Astrocyte of the spinal cord (primary cell): ENCODE data around the gene PRKD2.

ENCODE experiments used
- DNase-seq: peaks from one replicate; pipeline ENCODE4 v3.0.0; 2011; ENCODE audit warnings: low read depth, low spot score
- H3K4me3 ChIP-seq: 2 replicates; pipeline ENCODE4 v1.5.1; 2011; ENCODE audit warnings: low read depth, mild to moderate bottlenecking, low read length, moderate library complexity
- in situ Hi-C: cut with HindIII; loops from 2 replicates; pipeline ENCODE4 v1.10.0; 2017; ENCODE audit warnings: low sequenced_read_pairs
- TF ChIP-seq, protein P1 (sequence below): IDR thresholded peaks from 2 replicates; pipeline ENCODE4 v1.5.1; 2012; ENCODE audit warnings: low read depth, mild to moderate bottlenecking, low read length, inconsistent platforms

PRKD2 gene

DNA sequence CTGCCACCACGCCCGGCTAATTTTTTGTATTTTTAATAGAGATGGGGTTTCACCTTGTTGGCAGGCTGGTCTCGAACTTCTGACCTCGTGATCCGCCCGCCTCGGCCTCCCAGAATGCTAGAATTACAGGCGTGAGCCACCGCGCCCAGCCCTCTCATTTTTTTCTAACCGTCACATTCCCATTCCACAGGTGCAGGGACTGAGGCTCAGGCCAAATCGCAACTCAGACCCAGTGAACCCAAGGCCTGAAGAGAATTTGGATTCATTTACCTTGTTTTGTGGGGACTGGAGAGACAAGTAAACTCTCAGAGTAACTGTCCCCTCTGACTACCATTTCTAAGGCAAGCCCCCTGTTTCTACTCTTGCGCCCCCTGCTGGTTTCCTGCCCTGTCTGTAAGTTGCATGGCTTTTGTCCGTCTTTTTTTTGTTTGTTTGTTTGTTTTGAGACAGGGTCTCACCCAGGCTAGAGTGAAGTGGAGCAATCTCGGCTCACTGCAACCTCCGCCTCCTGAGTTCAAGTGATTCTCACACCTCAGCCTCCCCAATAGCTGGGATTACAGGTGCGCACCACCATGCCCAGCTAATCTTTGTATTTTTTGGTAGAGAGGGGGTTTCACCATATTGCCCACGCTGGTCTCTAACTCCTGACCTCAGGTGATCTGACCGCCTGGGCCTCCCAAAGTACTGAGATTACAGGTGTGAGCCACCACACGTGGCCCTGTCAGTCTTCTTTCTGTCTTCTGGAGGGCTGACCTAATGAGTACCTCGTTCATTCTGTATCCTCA is 31.6 kb upstream of the PRKD2 start:
- DNase-seq, result no peak
- in situ Hi-C loops, result no loop called here
- TF ChIP-seq, protein P1, sequence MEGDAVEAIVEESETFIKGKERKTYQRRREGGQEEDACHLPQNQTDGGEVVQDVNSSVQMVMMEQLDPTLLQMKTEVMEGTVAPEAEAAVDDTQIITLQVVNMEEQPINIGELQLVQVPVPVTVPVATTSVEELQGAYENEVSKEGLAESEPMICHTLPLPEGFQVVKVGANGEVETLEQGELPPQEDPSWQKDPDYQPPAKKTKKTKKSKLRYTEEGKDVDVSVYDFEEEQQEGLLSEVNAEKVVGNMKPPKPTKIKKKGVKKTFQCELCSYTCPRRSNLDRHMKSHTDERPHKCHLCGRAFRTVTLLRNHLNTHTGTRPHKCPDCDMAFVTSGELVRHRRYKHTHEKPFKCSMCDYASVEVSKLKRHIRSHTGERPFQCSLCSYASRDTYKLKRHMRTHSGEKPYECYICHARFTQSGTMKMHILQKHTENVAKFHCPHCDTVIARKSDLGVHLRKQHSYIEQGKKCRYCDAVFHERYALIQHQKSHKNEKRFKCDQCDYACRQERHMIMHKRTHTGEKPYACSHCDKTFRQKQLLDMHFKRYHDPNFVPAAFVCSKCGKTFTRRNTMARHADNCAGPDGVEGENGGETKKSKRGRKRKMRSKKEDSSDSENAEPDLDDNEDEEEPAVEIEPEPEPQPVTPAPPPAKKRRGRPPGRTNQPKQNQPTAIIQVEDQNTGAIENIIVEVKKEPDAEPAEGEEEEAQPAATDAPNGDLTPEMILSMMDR, result peak; percentile 90
- no peak overlapping the region for H3K4me3 ChIP-seq

DNA sequence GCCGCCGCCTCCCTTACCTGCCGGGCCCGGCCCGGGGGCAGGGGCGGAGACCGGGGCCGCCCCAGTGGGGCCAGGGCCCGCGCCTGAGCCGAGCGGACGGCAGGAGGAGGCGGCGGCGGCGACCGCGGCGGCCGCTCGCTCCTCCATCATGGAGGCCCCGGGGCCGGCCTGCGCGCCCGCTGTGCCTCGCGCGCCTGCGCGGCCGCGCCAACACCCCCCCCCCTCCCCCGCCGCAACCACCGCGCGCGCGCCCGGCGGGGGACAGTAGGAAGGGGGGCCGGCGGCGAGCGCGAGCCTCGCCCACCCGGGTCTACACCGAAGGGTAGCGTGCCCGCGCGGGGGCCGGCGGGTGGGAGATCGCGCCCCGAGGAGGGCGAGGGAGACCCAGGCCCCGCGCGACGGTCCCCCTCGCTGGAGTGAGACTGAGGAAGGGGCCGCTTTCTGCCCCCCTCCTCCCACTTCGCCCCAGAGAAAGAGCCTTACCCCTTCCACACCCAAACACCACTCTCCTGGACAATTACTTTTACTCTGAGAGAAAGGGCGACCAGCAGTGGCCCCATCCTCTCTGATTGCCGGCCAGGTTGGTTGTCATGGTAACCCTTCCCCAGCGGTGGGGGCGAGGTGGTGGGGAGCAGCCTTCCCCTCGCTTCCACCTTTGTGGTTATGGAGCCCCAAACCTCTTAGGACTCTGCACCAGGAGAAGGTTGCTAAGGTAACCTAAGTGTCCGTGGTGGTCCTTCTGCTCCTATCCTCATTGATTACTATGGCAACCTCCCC is 29.6 kb upstream of the PRKD2 start, which contains the start of gene STRN4:
Gene STRN4 (minus strand): TSS at position 170 of the 777 bp plus-strand sequence. CDS start 20 bp downstream, at position 150.
- in situ Hi-C loops, result no loop called here
- TF ChIP-seq, protein P1, result no peak
- H3K4me3 ChIP-seq, result peak within 1 kb of the TSS; percentile 97
- no peak for DNase-seq

DNA sequence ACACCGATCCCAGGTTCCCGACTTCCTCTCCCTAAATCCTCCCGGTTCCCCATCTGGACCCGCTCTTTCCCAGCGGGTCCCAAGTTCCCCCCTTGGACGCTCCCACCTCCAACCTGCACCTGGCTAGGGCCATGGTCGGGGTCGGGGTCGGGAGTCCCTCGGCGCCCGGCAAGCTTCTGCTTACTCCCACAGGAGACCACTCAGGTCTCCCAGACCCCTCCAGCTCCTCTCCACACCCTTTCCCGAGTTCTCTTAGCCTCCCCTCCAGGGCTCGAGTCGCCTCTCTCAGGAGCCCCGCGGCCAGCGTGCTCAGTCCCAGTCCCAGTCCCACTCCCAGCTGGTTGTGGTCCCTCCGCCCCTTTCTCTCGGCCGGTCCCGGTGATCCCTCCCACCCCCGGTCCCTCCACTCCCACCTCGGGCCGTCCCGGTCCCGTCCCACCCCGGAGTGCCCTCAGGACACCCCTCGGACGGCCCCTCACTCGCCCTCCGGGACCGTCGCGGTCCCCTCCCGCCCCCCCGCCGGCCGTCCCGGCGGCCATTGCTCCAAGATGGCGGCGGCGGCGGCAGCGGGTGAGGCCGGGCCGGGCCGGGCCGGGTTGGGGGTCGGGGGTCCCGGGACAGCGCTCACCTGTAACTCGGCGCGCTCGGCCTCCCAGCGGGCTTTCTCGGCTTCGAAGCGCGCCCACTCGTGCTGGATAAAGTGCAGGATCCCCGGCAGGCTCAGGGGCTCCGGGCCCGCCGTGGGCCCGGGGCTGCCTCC is 28.8 kb upstream of the PRKD2 start, which contains the start of gene FKRP:
Gene FKRP (plus strand): TSS at position 537 of the 760 bp plus-strand sequence. CDS start 9,394 bp downstream, outside the sequence.
- TF ChIP-seq, protein P1, result no peak
- no peak for DNase-seq
- peak within 1 kb of the TSS; percentile 97 for H3K4me3 ChIP-seq
- in situ Hi-C loops, result no loop called here

DNA sequence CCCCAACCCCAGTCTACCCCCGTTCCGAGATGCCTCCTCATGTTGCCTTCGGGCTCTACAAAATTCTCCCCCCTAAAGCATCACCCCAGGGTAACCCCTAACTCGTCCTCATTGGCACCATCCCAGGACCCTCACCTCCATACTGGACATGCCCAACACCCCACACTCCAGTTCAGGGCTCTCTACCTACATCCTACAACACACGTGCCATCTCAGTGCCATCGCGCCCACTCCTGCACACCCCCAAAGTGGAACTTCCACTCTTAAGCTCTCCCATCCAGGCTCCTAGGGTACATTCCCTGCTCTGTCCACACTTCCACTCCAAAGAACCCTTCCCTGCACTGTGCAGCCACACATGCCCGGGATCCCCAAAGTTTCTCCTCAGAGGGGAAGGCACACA is 28.1 kb upstream of the PRKD2 start:
- in situ Hi-C loops, result no loop called here
- no peak for DNase-seq
- TF ChIP-seq, protein P1, result no peak

DNA sequence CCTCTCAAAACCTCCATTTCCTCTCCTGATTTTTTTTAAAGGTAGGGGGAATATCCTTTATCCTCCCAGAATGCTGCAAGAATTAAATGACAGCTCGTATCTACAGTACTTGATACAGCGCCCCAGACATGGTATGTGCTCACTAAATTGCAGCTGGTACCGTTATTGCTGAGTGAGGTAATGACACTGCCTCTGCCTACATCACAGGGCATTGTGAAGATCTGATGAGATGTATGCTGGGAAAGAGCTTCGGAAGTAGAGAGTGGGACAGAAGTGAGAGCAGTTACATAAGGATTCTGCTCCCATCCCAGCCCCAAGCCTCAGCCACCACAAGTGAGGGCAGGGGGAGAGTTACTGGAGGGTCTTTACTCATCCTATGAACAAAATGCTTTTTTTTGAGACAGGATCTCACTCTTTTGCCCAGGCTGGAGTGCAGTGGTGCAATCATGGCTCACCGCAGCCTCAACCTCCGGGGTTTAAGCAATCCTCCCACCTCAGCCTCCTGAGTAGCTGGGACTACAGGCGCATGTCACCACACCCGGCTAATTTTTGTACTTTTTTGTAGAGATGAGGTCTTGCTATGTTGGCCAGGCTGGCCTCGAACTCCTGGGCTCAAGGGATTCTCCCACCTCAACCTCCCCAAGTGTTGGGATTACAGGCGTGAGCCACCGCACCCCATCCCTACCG is 27.2 kb upstream of the PRKD2 start:
- TF ChIP-seq, protein P1, result no peak
- in situ Hi-C loops, result no loop called here
- H3K4me3 ChIP-seq, result no peak overlapping the region
- no peak for DNase-seq

More for the DNA sequence above, 28.1 kb upstream of the PRKD2 start:
- peak overlapping the region; percentile 97 for H3K4me3 ChIP-seq
